Activated CD4-positive, alpha-beta T cell treated with anti-CD3 and anti-CD28 coated beads for 24 hours (primary cell): Measurements from ENCODE around the gene ARHGEF40.

Experiments used
- DNase-seq, 2 donors: peaks; one replicate each; pipeline ENCODE4 v3.0.0-alpha.2; 2020; ENCODE audit warnings: low read depth in 2 of 2

Gene ARHGEF40

GRCh38 chr14:21070083-21070609 is at the start of gene ARHGEF40:
Gene ARHGEF40 (plus strand): TSS chr14:21070304. CDS start chr14:21070397, 93 bp downstream.
- no peak for DNase-seq

- no peak for DNase-seq
Measured at GRCh38 chr14:21020977-21021545, 49.0 kb upstream of the ARHGEF40 start.

GRCh38 chr14:21022686-21023085 is 47.4 kb upstream of the ARHGEF40 start:
- DNase-seq, result no peak

GRCh38 chr14:21023174-21023573 is 46.9 kb upstream of the ARHGEF40 start:
- no peak for DNase-seq

- DNase-seq, result no peak
Measured at GRCh38 chr14:21023817-21024584, 46.1 kb upstream of the ARHGEF40 start.

GRCh38 chr14:21024585-21025370 is 45.3 kb upstream of the ARHGEF40 start, which contains the start of gene NDRG2:
Gene NDRG2 (minus strand): TSS chr14:21025061. CDS start chr14:21023315, 1,746 bp downstream.
- DNase-seq, result peak; percentile 50

- DNase-seq, result peak in 1 of 2 donors; percentile 10
Measured at GRCh38 chr14:21025371-21026273, 44.5 kb upstream of the ARHGEF40 start.

GRCh38 chr14:21026274-21026987 is 43.7 kb upstream of the ARHGEF40 start:
- DNase-seq, result no peak

- DNase-seq, result no peak
Measured at GRCh38 chr14:21026988-21027315, 43.2 kb upstream of the ARHGEF40 start.

GRCh38 chr14:21029917-21030316 is 40.2 kb upstream of the ARHGEF40 start, which contains the start of gene TPPP2:
Gene TPPP2 (plus strand): TSS chr14:21030217. CDS start chr14:21030582, 365 bp downstream.
- DNase-seq, result no peak

GRCh38 chr14:21030531-21030930 is 39.6 kb upstream of the ARHGEF40 start:
- DNase-seq, result no peak

GRCh38 chr14:21032326-21033132 is 37.6 kb upstream of the ARHGEF40 start:
- no peak for DNase-seq

GRCh38 chr14:21033133-21033698 is 36.9 kb upstream of the ARHGEF40 start:
- no peak for DNase-seq

GRCh38 chr14:21034707-21035106 is 35.4 kb upstream of the ARHGEF40 start, which contains the start of gene RNASE13:
Gene RNASE13 (minus strand): TSS chr14:21034807. CDS start chr14:21034288, 519 bp downstream.
- DNase-seq, result no peak

GRCh38 chr14:21036751-21037150 is 33.4 kb upstream of the ARHGEF40 start:
- no peak for DNase-seq

- no peak for DNase-seq
Measured at GRCh38 chr14:21037156-21037555, 32.9 kb upstream of the ARHGEF40 start.

GRCh38 chr14:21038441-21039422 is 31.4 kb upstream of the ARHGEF40 start:
- no peak for DNase-seq
